ENCODE results near the gene CEMIP.

CEMIP gene

GRCh38 chr15:80878242-80878866 lies 99.2 kb downstream of the CEMIP start:
- no peaks in the 10 kb centered on the region for H3K9me3 ChIP-seq (ENCODE audit: low read length)
- H3K9ac ChIP-seq (ENCODE audit: low read length): no peak overlapping the region
- H3K4me3 ChIP-seq (ENCODE audit: low read depth in 1 of 2, low read length in 2 of 2): no peak overlapping the region
- H3K27ac ChIP-seq (ENCODE audit: low read depth, low read length): no peak overlapping the region
- H3K4me1 ChIP-seq (ENCODE audit: insufficient read depth, low read length): peaks cover 10% of the 10 kb centered on the region
- no peaks in the 10 kb centered on the region for H3K36me3 ChIP-seq (ENCODE audit: insufficient read depth, low read length)
- H3K27me3 ChIP-seq (ENCODE audit: control insufficient read depth in 1 of 2, insufficient read depth in 2 of 2, low read length in 2 of 2): no peaks in the 10 kb centered on the region

GRCh38 chr15:80878867-80879250 lies 99.7 kb downstream of the CEMIP start:
- Histone ChIP-seq H3K36me3 (ENCODE audit: insufficient read depth, low read length) (no peaks in the 10 kb centered on the region), H3K4me1 (ENCODE audit: insufficient read depth, low read length) (peaks cover 10% of the 10 kb centered on the region), H3K27ac (ENCODE audit: low read depth, low read length) (no peak overlapping the region), H3K27me3 (ENCODE audit: control insufficient read depth in 1 of 2, insufficient read depth in 2 of 2, low read length in 2 of 2) (no peaks in the 10 kb centered on the region), H3K9me3 (ENCODE audit: low read length) (no peaks in the 10 kb centered on the region), H3K9ac (ENCODE audit: low read length) (no peak overlapping the region), H3K4me3 (ENCODE audit: low read depth in 1 of 2, low read length in 2 of 2) (no peak overlapping the region)

- no peak overlapping the region for H3K27ac ChIP-seq (ENCODE audit: low read depth, low read length)
- H3K36me3 ChIP-seq (ENCODE audit: insufficient read depth, low read length): no peaks in the 10 kb centered on the region
- peaks cover 10% of the 10 kb centered on the region for H3K4me1 ChIP-seq (ENCODE audit: insufficient read depth, low read length)
- no peak overlapping the region for H3K4me3 ChIP-seq (ENCODE audit: low read depth in 1 of 2, low read length in 2 of 2)
- no peak overlapping the region for H3K9ac ChIP-seq (ENCODE audit: low read length)
- H3K9me3 ChIP-seq (ENCODE audit: low read length): no peaks in the 10 kb centered on the region
- no peaks in the 10 kb centered on the region for H3K27me3 ChIP-seq (ENCODE audit: control insufficient read depth in 1 of 2, insufficient read depth in 2 of 2, low read length in 2 of 2)
These were observed 100.9 kb downstream of the CEMIP start for GRCh38 chr15:80880086-80880485.

- H3K4me3 ChIP-seq (ENCODE audit: low read depth in 1 of 2, low read length in 2 of 2): no peak overlapping the region
- no peaks in the 10 kb centered on the region for H3K4me1 ChIP-seq (ENCODE audit: insufficient read depth, low read length)
- no peaks in the 10 kb centered on the region for H3K9me3 ChIP-seq (ENCODE audit: low read length)
- H3K27ac ChIP-seq (ENCODE audit: low read depth, low read length): no peak overlapping the region
- H3K36me3 ChIP-seq (ENCODE audit: insufficient read depth, low read length): no peaks in the 10 kb centered on the region
- no peak overlapping the region for H3K9ac ChIP-seq (ENCODE audit: low read length)
- no peaks in the 10 kb centered on the region for H3K27me3 ChIP-seq (ENCODE audit: control insufficient read depth in 1 of 2, insufficient read depth in 2 of 2, low read length in 2 of 2)
These were observed 104.5 kb downstream of the CEMIP start for GRCh38 chr15:80883641-80884040.

GRCh38 chr15:80885016-80885579 lies 105.9 kb downstream of the CEMIP start:
- Histone ChIP-seq H3K27ac (ENCODE audit: low read depth, low read length) (no peak overlapping the region), H3K27me3 (ENCODE audit: control insufficient read depth in 1 of 2, insufficient read depth in 2 of 2, low read length in 2 of 2) (no peaks in the 10 kb centered on the region), H3K9ac (ENCODE audit: low read length) (no peak overlapping the region), H3K9me3 (ENCODE audit: low read length) (no peaks in the 10 kb centered on the region), H3K4me1 (ENCODE audit: insufficient read depth, low read length) (no peaks in the 10 kb centered on the region), H3K36me3 (ENCODE audit: insufficient read depth, low read length) (no peaks in the 10 kb centered on the region), H3K4me3 (ENCODE audit: low read depth in 1 of 2, low read length in 2 of 2) (no peak overlapping the region)

- Histone ChIP-seq H3K27ac (ENCODE audit: low read depth, low read length) (no peak overlapping the region), H3K27me3 (ENCODE audit: control insufficient read depth in 1 of 2, insufficient read depth in 2 of 2, low read length in 2 of 2) (no peaks in the 10 kb centered on the region), H3K9me3 (ENCODE audit: low read length) (no peaks in the 10 kb centered on the region), H3K9ac (ENCODE audit: low read length) (no peak overlapping the region), H3K4me1 (ENCODE audit: insufficient read depth, low read length) (no peaks in the 10 kb centered on the region), H3K4me3 (ENCODE audit: low read depth in 1 of 2, low read length in 2 of 2) (no peak overlapping the region), H3K36me3 (ENCODE audit: insufficient read depth, low read length) (no peaks in the 10 kb centered on the region)
These were observed 108.0 kb downstream of the CEMIP start for GRCh38 chr15:80887148-80887547.

- Histone ChIP-seq H3K9ac (ENCODE audit: low read length) (no peak overlapping the region), H3K4me3 (ENCODE audit: low read depth in 1 of 2, low read length in 2 of 2) (no peak overlapping the region), H3K36me3 (ENCODE audit: insufficient read depth, low read length) (no peaks in the 10 kb centered on the region), H3K27ac (ENCODE audit: low read depth, low read length) (no peak overlapping the region), H3K27me3 (ENCODE audit: control insufficient read depth in 1 of 2, insufficient read depth in 2 of 2, low read length in 2 of 2) (no peaks in the 10 kb centered on the region), H3K9me3 (ENCODE audit: low read length) (no peaks in the 10 kb centered on the region), H3K4me1 (ENCODE audit: insufficient read depth, low read length) (no peaks in the 10 kb centered on the region)
These were observed 109.7 kb downstream of the CEMIP start for GRCh38 chr15:80888846-80889245.

GRCh38 chr15:80890341-80891005 lies 111.3 kb downstream of the CEMIP start:
- H3K4me3 ChIP-seq (ENCODE audit: low read depth in 1 of 2, low read length in 2 of 2): no peak overlapping the region
- no peaks in the 10 kb centered on the region for H3K4me1 ChIP-seq (ENCODE audit: insufficient read depth, low read length)
- no peak overlapping the region for H3K9ac ChIP-seq (ENCODE audit: low read length)
- H3K27ac ChIP-seq (ENCODE audit: low read depth, low read length): no peak overlapping the region
- no peaks in the 10 kb centered on the region for H3K9me3 ChIP-seq (ENCODE audit: low read length)
- peaks cover under 1% of the 10 kb centered on the region for H3K36me3 ChIP-seq (ENCODE audit: insufficient read depth, low read length)
- H3K27me3 ChIP-seq (ENCODE audit: control insufficient read depth in 1 of 2, insufficient read depth in 2 of 2, low read length in 2 of 2): no peaks in the 10 kb centered on the region

GRCh38 chr15:80891006-80891405 lies 111.8 kb downstream of the CEMIP start:
- H3K9me3 ChIP-seq (ENCODE audit: low read length): no peaks in the 10 kb centered on the region
- no peak overlapping the region for H3K4me3 ChIP-seq (ENCODE audit: low read depth in 1 of 2, low read length in 2 of 2)
- no peak overlapping the region for H3K27ac ChIP-seq (ENCODE audit: low read depth, low read length)
- H3K4me1 ChIP-seq (ENCODE audit: insufficient read depth, low read length): no peaks in the 10 kb centered on the region
- peaks cover 6% of the 10 kb centered on the region for H3K36me3 ChIP-seq (ENCODE audit: insufficient read depth, low read length)
- no peak overlapping the region for H3K9ac ChIP-seq (ENCODE audit: low read length)
- no peaks in the 10 kb centered on the region for H3K27me3 ChIP-seq (ENCODE audit: control insufficient read depth in 1 of 2, insufficient read depth in 2 of 2, low read length in 2 of 2)

- Histone ChIP-seq H3K27ac (ENCODE audit: low read depth, low read length) (no peak overlapping the region), H3K9ac (ENCODE audit: low read length) (no peak overlapping the region), H3K27me3 (ENCODE audit: control insufficient read depth in 1 of 2, insufficient read depth in 2 of 2, low read length in 2 of 2) (no peaks in the 10 kb centered on the region), H3K9me3 (ENCODE audit: low read length) (no peaks in the 10 kb centered on the region), H3K4me1 (ENCODE audit: insufficient read depth, low read length) (no peaks in the 10 kb centered on the region), H3K36me3 (ENCODE audit: insufficient read depth, low read length) (peaks cover 8% of the 10 kb centered on the region), H3K4me3 (ENCODE audit: low read depth in 1 of 2, low read length in 2 of 2) (no peak overlapping the region)
These were observed 113.2 kb downstream of the CEMIP start for GRCh38 chr15:80892414-80892813.

- H3K36me3 ChIP-seq (ENCODE audit: insufficient read depth, low read length): peaks cover 8% of the 10 kb centered on the region
- H3K4me1 ChIP-seq (ENCODE audit: insufficient read depth, low read length): no peaks in the 10 kb centered on the region
- H3K27me3 ChIP-seq (ENCODE audit: control insufficient read depth in 1 of 2, insufficient read depth in 2 of 2, low read length in 2 of 2): no peaks in the 10 kb centered on the region
- H3K4me3 ChIP-seq (ENCODE audit: low read depth in 1 of 2, low read length in 2 of 2): no peak overlapping the region
- H3K9me3 ChIP-seq (ENCODE audit: low read length): no peaks in the 10 kb centered on the region
- H3K9ac ChIP-seq (ENCODE audit: low read length): no peak overlapping the region
- H3K27ac ChIP-seq (ENCODE audit: low read depth, low read length): no peak overlapping the region
These were observed 114.6 kb downstream of the CEMIP start for GRCh38 chr15:80893777-80894176.

GRCh38 chr15:80895091-80895490 lies 115.9 kb downstream of the CEMIP start:
- no peak overlapping the region for H3K4me3 ChIP-seq (ENCODE audit: low read depth in 1 of 2, low read length in 2 of 2)
- no peaks in the 10 kb centered on the region for H3K27me3 ChIP-seq (ENCODE audit: control insufficient read depth in 1 of 2, insufficient read depth in 2 of 2, low read length in 2 of 2)
- H3K9me3 ChIP-seq (ENCODE audit: low read length): no peaks in the 10 kb centered on the region
- H3K36me3 ChIP-seq (ENCODE audit: insufficient read depth, low read length): peaks cover 8% of the 10 kb centered on the region
- no peak overlapping the region for H3K9ac ChIP-seq (ENCODE audit: low read length)
- no peaks in the 10 kb centered on the region for H3K4me1 ChIP-seq (ENCODE audit: insufficient read depth, low read length)
- H3K27ac ChIP-seq (ENCODE audit: low read depth, low read length): no peak overlapping the region
